Cortex of kidney (tissue), 1 donor: ENCODE measurements around the gene CRYBB3.
"Not testable (repeated sequence)": the region's sequence is repeated elsewhere in the genome, so short reads cannot be mapped to it uniquely, and the experiment has no call there.

ENCODE experiments used
- DNase-seq: peaks from one replicate; lab custom pipeline; 2025; lab: John Stamatoyannopoulos, UW

Gene CRYBB3

DNA sequence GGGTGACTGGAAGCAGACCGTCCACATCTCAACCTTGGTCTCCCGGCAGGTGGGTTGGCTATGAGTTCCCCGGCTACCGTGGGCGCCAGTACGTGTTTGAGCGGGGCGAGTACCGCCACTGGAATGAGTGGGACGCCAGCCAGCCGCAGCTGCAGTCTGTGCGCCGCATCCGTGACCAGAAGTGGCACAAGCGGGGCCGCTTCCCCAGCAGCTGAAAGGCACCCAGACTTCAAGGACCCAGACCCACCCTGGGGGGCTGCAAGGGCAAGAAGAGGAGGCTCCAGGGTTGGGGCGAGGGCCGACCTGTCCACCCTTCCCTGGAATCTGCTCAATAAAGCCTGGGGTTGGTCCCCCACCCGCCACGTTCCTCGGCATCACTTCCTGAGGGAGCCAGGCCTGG lies 7.3 kb downstream of the CRYBB3 start:
- no peak for DNase-seq

DNA sequence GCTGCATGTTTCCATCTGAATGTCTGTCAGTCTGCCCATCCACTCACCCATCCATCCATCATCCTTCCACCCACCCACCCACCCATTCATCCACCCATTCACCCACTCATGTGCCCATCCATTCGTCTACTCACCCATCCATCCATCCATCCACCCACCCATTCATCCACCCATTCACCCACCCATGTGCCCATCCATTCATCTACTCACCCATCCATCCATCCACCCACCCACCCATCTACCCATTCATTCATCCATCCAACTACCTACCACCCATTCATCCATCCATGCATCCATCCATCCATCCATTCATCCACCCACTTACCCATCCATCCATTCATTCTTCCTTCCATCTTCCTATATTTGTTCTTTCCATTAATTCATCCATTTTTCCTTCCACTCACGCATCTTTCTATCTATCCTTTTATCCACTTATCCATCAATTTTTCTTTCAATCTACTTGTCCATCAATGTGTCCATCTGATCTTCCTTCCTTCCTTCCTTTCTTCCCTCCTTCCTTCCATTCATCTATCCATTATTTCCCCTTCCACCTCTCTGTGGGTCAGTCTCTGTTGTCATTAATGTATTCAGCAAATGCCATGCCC lies 8.0 kb downstream of the CRYBB3 start:
- no peak for DNase-seq

GRCh38 chr22:25208328-25208727 lies 8.7 kb downstream of the CRYBB3 start:
- DNase-seq, result no peak

DNA sequence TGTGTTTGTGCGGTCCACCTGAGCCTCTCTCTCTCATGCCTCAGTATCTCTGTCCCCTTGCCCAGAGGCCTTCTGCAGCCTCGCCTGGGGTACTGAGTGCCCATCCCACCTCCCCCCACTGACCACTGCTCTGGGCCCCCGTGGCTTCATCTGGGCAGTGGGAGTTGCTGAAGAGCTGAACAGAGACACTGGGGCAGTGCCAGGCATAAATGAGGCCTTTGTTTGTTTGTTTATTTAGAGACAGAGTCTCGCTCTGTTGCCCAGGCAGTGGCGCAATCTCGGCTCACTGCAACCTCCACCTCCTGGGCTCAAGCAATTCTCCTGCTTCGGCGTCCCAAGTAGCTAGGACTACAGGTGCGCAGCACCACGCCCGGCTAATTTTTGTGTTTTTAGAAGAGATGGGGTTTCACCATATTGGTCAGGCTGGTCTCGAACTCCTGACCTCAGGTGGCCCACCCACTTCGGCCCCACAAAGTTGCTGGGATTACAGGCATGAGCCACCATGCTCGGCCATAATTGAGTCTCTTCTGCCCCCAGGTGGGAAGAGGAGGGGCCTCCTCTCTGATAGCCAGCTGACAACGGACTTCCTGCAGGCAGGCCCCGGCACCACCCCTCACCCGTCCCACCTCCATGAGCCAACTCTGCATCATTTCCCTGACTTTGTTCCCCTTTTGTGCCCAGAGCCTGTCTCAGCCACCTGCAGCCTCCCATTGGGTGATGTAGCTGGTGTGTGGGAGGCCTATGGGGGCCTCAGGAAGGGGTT lies 9.3 kb downstream of the CRYBB3 start:
- DNase-seq, result no peak

DNA sequence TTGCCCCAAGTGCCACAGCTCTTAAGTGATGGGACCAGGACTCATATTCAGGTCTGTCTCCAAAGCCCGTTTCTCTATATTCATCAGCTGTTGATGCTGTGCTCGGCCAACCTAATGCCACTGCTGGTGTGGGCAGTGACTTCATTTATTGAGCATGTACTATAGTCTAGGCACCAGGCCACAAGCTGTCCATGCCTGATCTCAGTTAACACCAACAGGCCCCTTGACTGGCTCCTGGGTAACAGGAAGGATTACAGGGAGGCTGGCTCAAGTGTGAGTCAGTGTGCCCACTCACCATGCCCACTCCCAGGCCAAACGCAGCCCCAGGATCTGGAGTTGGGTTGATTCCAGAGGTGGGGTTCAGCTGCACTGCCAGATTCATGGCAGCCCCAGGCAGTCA lies 11.1 kb downstream of the CRYBB3 start:
- no peak for DNase-seq

GRCh38 chr22:25212337-25212736 lies 12.7 kb downstream of the CRYBB3 start:
- no peak for DNase-seq

DNA sequence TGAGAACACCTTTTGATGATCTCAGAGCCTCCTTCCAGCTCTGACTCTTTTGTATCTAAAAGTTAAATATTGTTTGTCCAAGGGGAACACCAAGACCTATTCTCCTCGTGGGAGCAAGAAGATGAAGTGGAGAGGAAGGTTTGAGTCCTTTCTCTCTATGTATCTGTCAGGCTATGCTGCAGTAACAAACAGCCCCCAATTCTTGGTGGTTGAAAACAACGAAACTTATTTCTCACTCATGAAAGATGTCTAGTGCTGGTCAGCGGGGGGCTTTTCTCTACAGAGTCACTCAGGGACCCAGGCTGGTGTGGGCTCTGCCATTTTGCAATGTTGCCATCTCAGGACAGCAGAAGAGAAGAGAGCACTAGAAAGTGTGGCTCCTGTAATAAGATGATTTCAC lies 13.6 kb downstream of the CRYBB3 start:
- no peak for DNase-seq

- DNase-seq, result no peak
Measured at GRCh38 chr22:25216230-25216629, 16.6 kb downstream of the CRYBB3 start.

GRCh38 chr22:25219211-25219689 lies 19.6 kb downstream of the CRYBB3 start, which contains the start of gene CRYBB2:
CRYBB2 (plus strand) TSS chr22:25219639; CDS start chr22:25221430, 1,791 bp downstream.
- no peak for DNase-seq

DNA sequence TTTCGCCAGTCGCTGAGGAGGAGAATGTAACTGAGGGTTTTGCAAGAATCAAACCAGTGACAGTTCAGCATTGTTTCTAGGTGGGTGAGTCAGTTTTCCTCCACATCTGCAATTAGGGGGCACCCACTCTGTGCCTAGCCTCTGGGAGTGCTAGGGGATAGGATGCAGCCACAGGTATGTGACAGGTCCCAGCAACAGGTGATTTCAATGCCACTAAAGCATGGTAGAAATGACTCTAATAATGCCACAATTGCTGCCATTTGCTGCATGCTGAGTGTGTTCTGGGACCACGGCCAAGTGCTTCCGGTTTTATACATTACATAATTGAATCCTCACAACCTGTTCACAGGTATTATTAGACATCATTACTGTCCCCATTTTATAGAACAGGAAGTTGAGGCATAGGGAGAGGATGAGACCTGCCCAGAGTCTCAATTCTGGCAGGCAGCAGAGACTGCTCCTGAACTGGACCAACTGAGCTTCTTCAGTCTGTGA lies 20.3 kb downstream of the CRYBB3 start:
- DNase-seq, result no peak

DNA sequence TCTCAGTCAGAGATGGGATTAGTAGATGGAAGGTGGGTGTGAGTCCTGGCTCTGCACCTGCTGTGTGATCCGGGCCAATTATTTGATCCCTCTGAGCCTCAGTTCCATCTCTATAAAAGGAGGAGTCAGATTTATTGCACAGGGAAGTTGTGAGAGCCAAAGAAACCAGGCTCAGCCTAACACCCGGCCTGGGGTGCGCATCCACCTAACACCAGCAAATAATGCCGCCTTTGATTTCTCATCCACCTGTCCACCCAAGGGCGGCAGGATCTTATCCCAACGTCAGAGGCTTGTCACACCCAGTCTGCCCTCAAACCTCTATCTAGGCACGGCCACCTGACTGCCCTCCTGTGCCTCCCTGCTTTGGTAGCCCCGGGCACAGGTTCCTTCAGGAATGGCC lies 22.1 kb downstream of the CRYBB3 start:
- no peak for DNase-seq

DNA sequence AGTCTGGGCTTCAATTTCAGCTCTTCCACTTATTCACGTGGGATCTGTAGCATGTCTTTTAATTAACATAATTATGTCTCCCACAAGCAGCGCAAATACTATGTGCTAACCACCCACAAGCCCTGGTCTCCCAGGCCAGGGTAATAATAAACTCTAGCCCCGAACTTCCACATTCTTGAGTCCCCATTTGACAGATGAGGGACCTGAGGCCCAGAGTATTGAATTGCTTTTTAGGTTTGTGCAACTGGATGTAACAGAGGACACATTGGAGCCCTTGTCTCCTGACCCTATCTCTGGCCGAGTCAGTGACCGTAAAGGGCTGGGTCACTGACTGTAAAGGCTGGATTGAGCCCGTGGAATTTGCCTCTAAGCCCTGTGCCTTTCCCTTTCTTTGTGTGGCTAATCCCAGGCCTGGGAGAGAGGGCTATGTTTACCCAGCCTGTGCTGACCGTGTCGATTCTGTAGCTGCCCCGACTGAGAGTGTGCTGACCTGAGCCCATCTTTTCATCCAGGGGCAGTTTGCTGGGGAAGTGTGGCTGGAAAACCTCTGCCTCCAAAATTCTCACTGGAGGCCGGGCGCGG lies 23.7 kb downstream of the CRYBB3 start:
- no peak for DNase-seq

GRCh38 chr22:25228822-25229221 lies 29.2 kb downstream of the CRYBB3 start:
- DNase-seq, result no peak

DNA sequence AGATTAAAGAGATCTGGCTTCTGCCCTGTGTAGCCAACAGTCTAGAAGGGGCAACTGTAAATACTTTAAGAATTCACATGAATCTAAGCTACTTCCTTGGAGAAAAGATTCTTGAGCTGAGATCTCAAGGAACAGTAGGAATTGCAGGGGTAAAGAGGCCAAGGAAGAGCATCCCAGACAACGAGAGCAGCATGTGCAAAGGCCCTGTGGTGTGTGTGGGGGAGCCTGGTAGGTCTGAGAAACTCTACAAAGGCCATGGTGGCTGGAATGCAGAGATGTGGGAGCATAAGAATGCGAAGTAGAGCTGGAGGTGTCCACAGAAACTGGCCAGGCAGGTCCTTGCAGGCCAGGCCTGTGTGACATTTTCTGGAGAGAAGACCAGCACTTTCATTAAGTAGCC lies 31.1 kb downstream of the CRYBB3 start:
- DNase-seq, result not testable (repeated sequence)

GRCh38 chr22:25232301-25232700 lies 32.6 kb downstream of the CRYBB3 start:
- DNase-seq, result no peak

- not testable (repeated sequence) for DNase-seq
Measured at GRCh38 chr22:25233706-25234105, 34.0 kb downstream of the CRYBB3 start.

GRCh38 chr22:25235547-25236290 lies 36.1 kb downstream of the CRYBB3 start:
- no peak for DNase-seq

- no peak for DNase-seq
Measured at GRCh38 chr22:25236417-25236816, 36.8 kb downstream of the CRYBB3 start.

DNA sequence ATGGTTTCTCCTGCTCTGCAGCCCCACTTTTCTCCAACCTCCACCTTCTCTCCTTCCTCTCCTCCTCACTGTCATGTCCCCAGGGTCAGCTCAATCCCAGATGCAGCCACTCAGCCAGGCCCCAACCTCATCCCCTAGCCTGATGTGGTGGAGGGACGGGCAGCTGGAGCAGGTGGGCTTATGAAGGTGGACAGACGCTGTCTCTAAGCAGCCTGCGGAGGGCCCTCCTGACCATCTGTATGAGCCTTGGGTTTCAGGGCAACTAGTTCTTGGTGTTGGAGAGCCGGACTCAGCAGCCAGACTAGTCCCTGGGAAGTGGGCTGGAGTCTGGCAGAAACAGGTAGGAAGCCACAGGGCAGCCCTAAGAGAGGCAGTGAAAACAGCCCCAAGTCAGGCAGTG lies 37.8 kb downstream of the CRYBB3 start:
- DNase-seq, result no peak

DNA sequence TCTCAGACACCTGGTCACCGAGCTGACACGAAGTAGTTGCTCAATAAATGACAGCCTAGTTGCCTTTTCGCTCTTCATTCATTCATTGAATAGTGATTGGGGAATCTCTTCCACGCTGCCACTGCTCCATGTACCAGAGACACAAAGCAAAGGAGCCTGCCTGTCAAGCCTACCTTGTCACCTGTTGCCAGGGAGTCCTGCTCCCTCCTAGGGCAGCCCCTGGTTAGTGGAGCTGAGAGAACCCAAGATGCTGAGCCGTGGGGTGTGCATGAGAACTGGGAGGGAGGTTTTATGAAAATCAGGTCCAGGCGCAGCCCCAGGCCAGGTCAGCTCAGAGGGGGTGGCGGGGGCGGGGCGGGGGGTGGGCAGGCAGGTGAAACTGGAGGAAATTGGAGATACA lies 38.4 kb downstream of the CRYBB3 start:
- DNase-seq, result not testable (repeated sequence)

DNA sequence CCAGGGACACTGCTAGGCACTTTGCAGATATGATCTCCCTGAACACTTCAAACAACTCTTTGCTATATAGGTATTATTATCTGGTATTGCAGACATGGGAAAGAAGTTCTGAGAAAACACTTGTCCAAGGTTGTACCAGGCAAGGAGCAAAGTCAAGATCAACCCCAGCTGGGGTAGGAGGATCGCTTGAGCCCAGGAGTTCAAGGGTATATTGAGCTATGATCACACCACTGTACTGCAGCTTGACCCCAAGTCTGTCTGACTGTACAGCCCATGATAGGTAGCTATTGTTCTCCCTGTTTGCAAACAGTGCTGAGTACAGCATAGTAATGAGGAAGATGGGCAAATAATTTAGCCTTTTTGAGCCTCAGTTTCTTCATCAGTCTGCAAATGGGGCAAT lies 55.5 kb downstream of the CRYBB3 start:
- DNase-seq, result not testable (repeated sequence)
